Lung (tissue), 12 donors: ENCODE data around the gene RDH11. TPM values are rescaled to one million over a fixed set of nuclear protein-coding genes. Genes with fewer than 3 reads are reported as not detected.

Source experiments
- ATAC-seq: fragments of 200-7000 bp; cut with Tn5 transposase; one replicate; pipeline ENCODE4 v1.9.1; 2020; ENCODE audit warnings: moderate number of reproducible peaks; ENCODE audit not compliant: insufficient read depth, low FRiP score
- DNase-seq, 3 donors: peaks; one replicate each; pipeline ENCODE4 v3.0.0-alpha.2; 2013 to 2017
- H3K27ac ChIP-seq, 2 donors: one replicate each; pipeline ENCODE4 v1.5.1; 2013; ENCODE audit warnings: mild to moderate bottlenecking in 2 of 2, moderate library complexity in 2 of 2, control low read depth in 1 of 2, inconsistent platforms in 1 of 2, low read depth in 1 of 2, low read length in 1 of 2
- H3K27me3 ChIP-seq, 3 donors: one replicate each; pipeline ENCODE4 v1.5.1; 2013; ENCODE audit warnings: low read length in 2 of 3; ENCODE audit not compliant: control insufficient read depth in 3 of 3, insufficient read depth in 3 of 3
- H3K36me3 ChIP-seq, 4 donors: one replicate each; pipeline ENCODE4 v1.5.1; 2013; ENCODE audit warnings: low read length in 4 of 4, mild to moderate bottlenecking in 1 of 4, moderate library complexity in 1 of 4; ENCODE audit not compliant: control insufficient read depth in 4 of 4, insufficient read depth in 4 of 4
- H3K4me1 ChIP-seq, 5 donors: one replicate each; pipeline ENCODE4 v1.5.1; 2013; ENCODE audit warnings: low read length in 5 of 5, mild to moderate bottlenecking in 2 of 5, moderate library complexity in 1 of 5; ENCODE audit not compliant: control insufficient read depth in 5 of 5, insufficient read depth in 5 of 5
- H3K4me3 ChIP-seq: one replicate; pipeline ENCODE4 v1.5.1; 2013; ENCODE audit warnings: mild to moderate bottlenecking, control low read depth, moderate library complexity
- H3K9ac ChIP-seq, 2 donors: one replicate each; pipeline ENCODE4 v1.5.1; 2013; ENCODE audit warnings: low read length in 2 of 2, control low read depth in 1 of 2; ENCODE audit not compliant: insufficient read depth in 1 of 2
- H3K9me3 ChIP-seq, 4 donors: one replicate each; pipeline ENCODE4 v1.5.1; 2013; ENCODE audit warnings: low read length in 3 of 4, mild to moderate bottlenecking in 1 of 4, moderate library complexity in 1 of 4; ENCODE audit not compliant: control insufficient read depth in 4 of 4, insufficient read depth in 3 of 4
- CTCF ChIP-seq: IDR thresholded peaks from 2 replicates; pipeline ENCODE4 v1.5.1; 2012; ENCODE audit warnings: mild to moderate bottlenecking; ENCODE audit errors: control extremely low read depth, extremely low read depth
- WGBS, 2 donors: extraction: QIAGEN DNeasy Blood & Tissue Kit; methylation state at CpG; one replicate each; pipeline ENCODE4 v1.1.7; 2013; 5-methylcytosine and 5-hydroxymethylcytosine counted together
- polyA plus RNA-seq, 2 donors: library from polyadenylated mRNA; stranded (reverse); fragments of 200-250 nt; gene quantifications; one replicate each; pipeline ENCODE4 v1.2.1, GENCODE V29; 2013
- total RNA-seq, 2 donors: library from RNA; depleted of rRNA in 1 of 2; stranded (reverse); fragments of >200 nt in 1 of 2; gene quantifications; one replicate each; pipeline ENCODE4 v1.2.1, GENCODE V29; 2014 to 2021
- donor health status: control.
- donor health status: control.
- donor health status: Bipolar disorder and iron deficiency.
- donor health status: healthy.
- donor health status: DM: yes; HTN: yes; CAD: no.

The RDH11 gene
- total and polyA plus RNA-seq, 4 donors, result 42.0 to 80.3 (median 67.0) TPM

- H3K9ac ChIP-seq, result no peak overlapping the region
- DNase-seq (no peak), ATAC-seq (no peak)
- no peaks in the 10 kb centered on the region for H3K9me3 ChIP-seq
- no peaks in the 10 kb centered on the region for H3K27me3 ChIP-seq
- TF ChIP-seq CTCF, result no peak
- peaks cover 0 to 6% (median 0%) of the 10 kb centered on the region in 5 donors for H3K4me1 ChIP-seq
- H3K4me3 ChIP-seq, result no peak overlapping the region
- H3K36me3 ChIP-seq, result peaks cover 0 to 17% (median 3%) of the 10 kb centered on the region in 4 donors
- 79 to 81% methylated on average over 1 of the region's 1 CpG for WGBS, 2 donors
- H3K27ac ChIP-seq, result no peak overlapping the region
Measured at GRCh38 chr14:67643713-67644112, 51.9 kb downstream of the RDH11 start.

GRCh38 chr14:67641902-67642749, 53.4 kb downstream of the RDH11 start:
- no peaks in the 10 kb centered on the region for H3K9me3 ChIP-seq
- no peak for TF ChIP-seq CTCF
- ATAC-seq (no peak), DNase-seq (no peak)
- H3K27ac ChIP-seq, result no peak overlapping the region
- H3K36me3 ChIP-seq, result peaks cover 0 to 8% (median 3%) of the 10 kb centered on the region in 4 donors
- H3K27me3 ChIP-seq, result no peaks in the 10 kb centered on the region
- H3K4me1 ChIP-seq, result peaks cover 0 to 6% (median 0%) of the 10 kb centered on the region in 5 donors
- WGBS, 2 donors, result 86 to 94% methylated on average over 5 of the region's 5 CpGs
- no peak overlapping the region for H3K9ac ChIP-seq
- no peak overlapping the region for H3K4me3 ChIP-seq

- H3K9ac ChIP-seq, result no peak overlapping the region
Measured at GRCh38 chr14:67641480-67641879, 54.1 kb downstream of the RDH11 start.

More at GRCh38 chr14:67641480-67641879, 54.1 kb downstream of the RDH11 start:
- no peak overlapping the region for H3K27ac ChIP-seq
- H3K4me3 ChIP-seq, result no peak overlapping the region
- no peak for TF ChIP-seq CTCF
- DNase-seq (no peak), ATAC-seq (no peak)
- peaks cover 0 to 7% (median 2%) of the 10 kb centered on the region in 4 donors for H3K36me3 ChIP-seq
- peaks cover 0 to 6% (median 0%) of the 10 kb centered on the region in 5 donors for H3K4me1 ChIP-seq
- no peaks in the 10 kb centered on the region for H3K9me3 ChIP-seq
- H3K27me3 ChIP-seq, result no peaks in the 10 kb centered on the region
- WGBS, 2 donors, result 97 to 100% methylated on average over 1 of the region's 1 CpG
